ENCODE data around the gene CAMK2A. TPM values are rescaled to one million over a fixed set of nuclear protein-coding genes. Genes with fewer than 3 reads are reported as not detected.

Gene CAMK2A
- total RNA-seq, 1 donor from 2014 or later: 0.30 TPM

DNA sequence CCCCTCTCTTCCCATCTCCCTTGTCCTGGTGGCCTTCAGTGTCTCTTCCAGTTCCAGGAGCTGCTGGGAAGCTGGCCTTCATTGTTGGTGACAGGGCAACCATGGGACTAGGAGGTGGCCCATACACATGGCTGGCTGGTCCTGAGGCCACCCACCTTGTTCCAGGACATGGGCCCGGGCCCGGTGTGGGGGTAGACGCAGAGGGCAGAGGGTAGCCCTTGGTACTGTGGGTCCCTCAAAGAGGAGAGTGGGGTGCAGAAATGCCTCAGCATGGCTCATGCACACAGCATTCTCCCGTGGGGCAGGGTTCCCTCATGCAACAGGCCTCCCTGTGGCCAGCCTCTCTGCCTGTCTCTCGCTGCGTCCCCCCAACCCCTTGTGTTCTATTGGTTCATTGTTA is 78.9 kb downstream of the CAMK2A start:
- H3K4me1 Mint-ChIP-seq: peaks cover 6% of the 10 kb centered on the region
- H3K4me3 Mint-ChIP-seq: no peak overlapping the region
- no peaks in the 10 kb centered on the region for H3K36me3 Mint-ChIP-seq (ENCODE audit: low read depth)
- H3K9me3 Mint-ChIP-seq: no peaks in the 10 kb centered on the region
- TF ChIP-seq, protein P1, sequence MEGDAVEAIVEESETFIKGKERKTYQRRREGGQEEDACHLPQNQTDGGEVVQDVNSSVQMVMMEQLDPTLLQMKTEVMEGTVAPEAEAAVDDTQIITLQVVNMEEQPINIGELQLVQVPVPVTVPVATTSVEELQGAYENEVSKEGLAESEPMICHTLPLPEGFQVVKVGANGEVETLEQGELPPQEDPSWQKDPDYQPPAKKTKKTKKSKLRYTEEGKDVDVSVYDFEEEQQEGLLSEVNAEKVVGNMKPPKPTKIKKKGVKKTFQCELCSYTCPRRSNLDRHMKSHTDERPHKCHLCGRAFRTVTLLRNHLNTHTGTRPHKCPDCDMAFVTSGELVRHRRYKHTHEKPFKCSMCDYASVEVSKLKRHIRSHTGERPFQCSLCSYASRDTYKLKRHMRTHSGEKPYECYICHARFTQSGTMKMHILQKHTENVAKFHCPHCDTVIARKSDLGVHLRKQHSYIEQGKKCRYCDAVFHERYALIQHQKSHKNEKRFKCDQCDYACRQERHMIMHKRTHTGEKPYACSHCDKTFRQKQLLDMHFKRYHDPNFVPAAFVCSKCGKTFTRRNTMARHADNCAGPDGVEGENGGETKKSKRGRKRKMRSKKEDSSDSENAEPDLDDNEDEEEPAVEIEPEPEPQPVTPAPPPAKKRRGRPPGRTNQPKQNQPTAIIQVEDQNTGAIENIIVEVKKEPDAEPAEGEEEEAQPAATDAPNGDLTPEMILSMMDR (conservative IDR thresholded peaks at IDR 0.05): no peak
- peak overlapping the region; percentile 62 for H3K27ac Mint-ChIP-seq (ENCODE audit: unreplicated experiment)
- no peaks in the 10 kb centered on the region for H3K27me3 Mint-ChIP-seq (ENCODE audit: low read depth)
- DNase-seq (ENCODE audit: low read depth, low spot score): no peak

DNA sequence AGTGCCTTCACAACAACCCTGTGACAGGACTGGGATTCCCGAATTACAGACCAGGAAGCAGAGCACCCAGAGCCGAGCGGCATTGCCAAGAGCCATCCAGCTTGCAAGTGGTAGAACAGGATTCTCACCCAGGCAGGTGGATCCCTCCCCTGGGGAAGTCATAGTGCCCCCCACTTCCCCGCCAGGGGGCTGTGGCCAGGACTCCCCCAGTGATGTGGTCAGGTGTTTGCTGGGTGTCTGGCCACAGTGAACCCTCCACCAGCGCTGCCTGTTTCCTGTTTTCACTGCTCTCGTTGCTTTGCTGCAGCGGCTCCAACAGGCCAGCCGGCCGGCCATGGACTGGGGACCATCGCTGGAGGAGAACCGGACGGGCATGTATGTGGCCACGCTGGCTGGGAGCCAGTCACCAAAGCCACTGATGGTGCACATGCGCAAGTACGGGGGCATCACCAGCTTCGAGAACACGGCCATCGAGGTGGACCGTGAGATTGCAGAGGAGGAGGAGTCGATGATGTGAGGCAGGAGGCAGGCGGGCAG is 80.4 kb downstream of the CAMK2A start:
- DNase-seq (ENCODE audit: low read depth, low spot score): no peak
- Mint-ChIP-seq H3K4me3 (no peak overlapping the region), H3K27me3 (ENCODE audit: low read depth) (no peaks in the 10 kb centered on the region), H3K9me3 (no peaks in the 10 kb centered on the region), H3K36me3 (ENCODE audit: low read depth) (no peaks in the 10 kb centered on the region), H3K4me1 (peaks cover 6% of the 10 kb centered on the region), H3K27ac (ENCODE audit: unreplicated experiment) (no peak overlapping the region)
- TF ChIP-seq, protein P1 (conservative IDR thresholded peaks at IDR 0.05): no peak

DNA sequence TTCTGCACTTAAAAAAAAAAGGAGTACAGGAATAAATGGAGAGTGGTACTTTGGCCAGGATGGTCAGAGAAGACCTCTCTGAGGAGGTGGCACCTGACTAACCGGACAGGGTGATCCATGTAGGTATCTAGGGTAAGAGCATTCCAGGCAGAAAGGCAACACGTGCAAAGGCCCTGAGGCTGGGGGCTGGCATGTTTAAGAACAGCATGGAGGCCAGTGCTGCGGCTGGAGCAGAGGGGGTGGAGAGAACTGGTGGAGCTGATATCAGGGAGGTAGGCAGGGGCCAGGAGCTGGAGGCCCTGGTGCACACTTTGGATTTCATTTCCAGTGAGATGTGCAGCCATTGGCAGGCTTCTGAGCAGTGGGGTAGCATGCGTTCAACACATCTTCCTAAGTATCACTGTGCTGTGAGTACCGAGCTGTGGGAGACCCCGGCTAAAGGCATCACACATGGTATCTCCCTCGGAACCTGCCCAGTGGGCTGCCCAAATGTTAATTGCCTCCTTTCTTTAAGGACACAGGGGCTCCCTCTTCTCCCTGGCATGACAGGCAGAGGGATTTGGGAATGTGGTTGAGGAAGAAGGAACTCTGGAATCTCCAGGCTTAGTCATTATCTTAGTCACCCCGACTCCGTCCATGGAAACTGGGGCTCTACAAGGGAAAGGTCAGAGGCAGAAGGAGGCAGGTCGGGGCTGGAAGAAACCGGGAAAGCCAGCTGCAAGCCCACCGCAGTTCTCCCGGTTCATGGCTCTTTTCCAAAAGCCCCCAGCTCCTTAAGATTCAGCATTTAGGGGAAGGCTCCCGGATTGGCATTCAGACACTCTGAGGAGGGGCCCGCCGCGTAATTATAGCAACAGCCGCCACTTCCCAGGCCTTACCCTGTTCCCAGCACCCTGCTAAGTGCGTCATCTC is 81.1 kb downstream of the CAMK2A start:
- Mint-ChIP-seq H3K36me3 (ENCODE audit: low read depth) (no peaks in the 10 kb centered on the region), H3K9me3 (no peaks in the 10 kb centered on the region), H3K27ac (ENCODE audit: unreplicated experiment) (no peak overlapping the region), H3K27me3 (ENCODE audit: low read depth) (no peaks in the 10 kb centered on the region), H3K4me3 (no peak overlapping the region), H3K4me1 (peaks cover 6% of the 10 kb centered on the region)
- TF ChIP-seq, protein P1 (conservative IDR thresholded peaks at IDR 0.05): no peak
- DNase-seq (ENCODE audit: low read depth, low spot score): no peak

DNA sequence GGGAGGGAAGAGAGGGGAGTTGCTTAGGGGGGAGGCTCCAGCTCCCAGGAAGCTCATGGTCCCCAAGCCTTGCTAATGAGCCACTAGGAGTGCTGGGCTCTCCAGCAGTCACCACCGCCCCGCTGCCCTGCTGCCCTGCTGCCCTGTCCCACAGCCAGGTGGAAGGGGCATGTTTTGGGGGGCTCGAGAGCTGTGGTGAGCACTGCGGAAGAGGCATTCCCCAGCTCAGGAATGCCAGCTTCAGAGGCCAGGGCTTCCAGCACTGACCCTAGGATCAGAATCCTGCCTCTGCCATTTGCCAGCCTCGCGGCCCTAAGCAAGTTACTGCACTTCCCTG is 82.8 kb downstream of the CAMK2A start:
- Mint-ChIP-seq H3K27me3 (ENCODE audit: low read depth) (no peaks in the 10 kb centered on the region), H3K4me1 (peaks cover 6% of the 10 kb centered on the region), H3K36me3 (ENCODE audit: low read depth) (no peaks in the 10 kb centered on the region)

DNA sequence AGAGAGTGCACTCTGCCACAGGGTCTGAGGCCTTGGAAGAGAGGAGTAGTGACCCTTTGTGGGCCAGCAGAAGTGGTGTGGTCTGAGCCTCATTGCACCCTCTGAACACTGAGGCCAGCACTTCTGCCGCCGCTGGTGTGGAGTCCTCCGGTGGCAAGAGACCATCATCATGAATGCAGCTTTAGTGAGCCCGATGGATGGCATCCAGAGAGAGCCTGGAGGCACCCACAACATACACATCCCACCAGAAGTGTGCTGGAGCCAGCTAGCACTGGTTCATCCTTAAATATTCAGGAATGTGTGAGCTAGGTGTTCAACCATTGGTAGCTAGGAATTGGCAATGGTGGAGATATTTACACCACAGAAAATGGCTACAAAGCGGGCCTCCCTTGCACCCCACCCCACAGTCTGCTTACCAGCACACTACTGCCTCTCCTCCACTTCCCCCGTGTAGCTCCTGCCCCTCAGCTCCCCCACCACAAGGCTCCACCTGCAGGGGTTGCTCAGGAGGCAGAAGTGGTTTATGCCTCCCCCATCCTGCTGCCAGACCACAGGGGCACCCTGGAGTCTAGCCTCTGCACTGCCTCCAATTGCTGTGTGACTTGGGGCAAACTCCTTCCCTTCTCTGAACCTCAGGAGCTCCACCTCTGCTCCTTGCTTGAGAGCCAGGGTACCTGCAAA is 83.3 kb downstream of the CAMK2A start:
- Mint-ChIP-seq H3K36me3 (ENCODE audit: low read depth) (no peaks in the 10 kb centered on the region), H3K4me3 (no peak overlapping the region), H3K27me3 (ENCODE audit: low read depth) (no peaks in the 10 kb centered on the region), H3K27ac (ENCODE audit: unreplicated experiment) (no peak overlapping the region), H3K9me3 (no peaks in the 10 kb centered on the region), H3K4me1 (peaks cover 5% of the 10 kb centered on the region)
- TF ChIP-seq, protein P1 (conservative IDR thresholded peaks at IDR 0.05): no peak
- no peak for DNase-seq (ENCODE audit: low read depth, low spot score)

More for the DNA sequence above, 82.8 kb downstream of the CAMK2A start:
- Mint-ChIP-seq H3K4me3 (no peak overlapping the region), H3K27ac (ENCODE audit: unreplicated experiment) (no peak overlapping the region), H3K9me3 (no peaks in the 10 kb centered on the region)
- DNase-seq (ENCODE audit: low read depth, low spot score): no peak
- TF ChIP-seq, protein P1 (conservative IDR thresholded peaks at IDR 0.05): no peak

All from neural crest cell (in vitro differentiated cells).